ENCODE results near the gene STAG3.
"Not testable (repeated sequence)": the region's sequence is repeated elsewhere in the genome, so short reads cannot be mapped to it uniquely, and the experiment has no call there.

STAG3 gene

DNA sequence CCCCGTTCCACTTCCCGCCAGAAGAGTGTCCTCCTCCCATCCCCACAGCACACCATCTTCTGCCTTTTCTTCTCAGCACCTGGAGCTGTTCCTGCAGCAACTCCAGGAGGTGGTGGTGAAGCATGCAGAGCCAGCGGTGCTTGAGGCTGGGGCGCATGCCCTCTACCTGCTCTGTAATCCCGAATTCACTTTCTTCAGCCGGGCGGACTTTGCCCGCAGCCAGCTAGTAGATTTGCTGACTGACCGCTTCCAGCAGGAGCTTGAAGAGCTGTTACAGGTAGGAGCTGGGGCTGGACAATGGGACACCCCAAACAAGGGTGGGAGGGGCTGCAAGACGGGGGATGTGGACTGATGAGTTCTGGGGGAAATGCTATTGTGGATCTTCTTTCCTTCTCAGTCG lies 23.0 kb downstream of the STAG3 start:
- DNase-seq = no peak
- intact Hi-C loops (cut with DNase I) = no loop called here

DNA sequence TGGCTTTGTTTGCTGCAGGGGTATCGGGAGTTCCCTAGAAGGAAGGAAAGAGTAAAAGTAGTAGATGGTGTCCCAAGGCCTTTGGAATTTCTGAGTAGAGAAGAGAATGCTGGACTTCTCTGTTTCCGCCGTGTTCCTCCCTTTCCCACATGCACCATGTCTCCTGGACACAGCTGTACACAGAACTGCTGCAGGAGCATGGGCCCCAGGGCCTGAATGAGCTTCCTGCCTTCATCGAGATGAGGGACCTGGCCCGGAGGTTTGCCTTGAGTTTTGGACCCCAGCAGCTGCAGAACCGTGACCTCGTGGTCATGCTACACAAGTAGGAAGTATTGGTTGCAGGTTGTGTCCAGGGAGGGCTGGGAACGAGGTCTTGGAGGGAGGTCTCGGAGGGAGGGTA lies 26.7 kb downstream of the STAG3 start:
- DNase-seq = peak in 1 of 10 donors; percentile 16
- intact Hi-C loops (cut with DNase I) = no loop called here

DNA sequence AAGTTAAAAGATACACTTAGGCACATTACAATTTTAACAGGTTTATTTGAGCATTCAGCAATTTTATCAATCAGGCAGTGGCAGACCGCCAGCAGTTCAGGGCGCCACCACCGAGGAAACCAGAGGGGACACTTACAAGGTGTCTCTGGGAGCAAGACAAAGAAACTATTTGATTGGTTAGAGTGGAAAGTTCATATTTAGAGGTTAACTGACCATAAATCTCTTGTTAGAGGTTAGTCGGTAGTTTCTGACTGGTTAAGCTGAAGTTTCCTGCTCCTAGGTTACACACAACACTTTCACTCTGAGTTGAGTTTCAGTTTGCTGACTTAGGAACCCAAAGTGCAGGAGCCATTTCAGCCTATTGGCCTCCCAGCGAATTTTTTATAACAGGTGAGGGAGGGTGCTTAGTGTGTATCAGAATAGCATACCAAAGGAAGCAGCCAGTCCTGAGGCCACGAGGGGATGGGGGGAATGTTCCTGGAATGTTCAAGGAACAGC lies 31.2 kb downstream of the STAG3 start:
- intact Hi-C loops (cut with DNase I) = no loop called here
- DNase-seq = peak in 1 of 10 donors; percentile 57

GRCh38 chr7:100209493-100209892 lies 31.8 kb downstream of the STAG3 start:
- peak in 1 of 10 donors; percentile 51 for DNase-seq
- intact Hi-C loops (cut with DNase I) = no loop called here

DNA sequence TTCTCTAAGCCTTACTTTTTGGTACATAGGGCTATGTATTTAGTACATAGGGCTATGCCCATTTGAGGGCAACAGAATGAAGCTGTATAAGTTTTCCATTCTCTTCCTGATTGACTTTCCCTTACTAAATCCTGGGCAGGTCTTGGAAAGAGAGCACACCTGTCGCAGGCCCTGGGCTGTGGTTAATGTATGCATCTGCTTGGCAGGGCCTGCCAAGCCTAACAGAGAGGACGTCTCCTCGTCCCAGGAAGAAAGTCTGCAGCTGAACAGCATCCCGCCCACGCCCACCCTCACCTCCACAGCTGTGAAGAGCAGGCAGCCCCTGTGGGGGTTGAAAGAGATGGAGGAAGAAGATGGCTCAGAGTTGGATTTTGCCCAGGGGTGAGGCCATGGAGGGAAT lies 33.1 kb downstream of the STAG3 start:
- intact Hi-C loops (cut with DNase I) = loop anchor here (10.0 kb wide), 1 partner anchor 76 kb away; no protein-coding TSS in a partner anchor
- DNase-seq = peak in 1 of 10 donors; percentile 18

GRCh38 chr7:100211342-100211780 lies 33.6 kb downstream of the STAG3 start:
- peak in 1 of 10 donors; percentile 24 for DNase-seq
- intact Hi-C loops (cut with DNase I) = loop anchor here (10.0 kb wide), 1 partner anchor 77 kb away; no protein-coding TSS in a partner anchor

GRCh38 chr7:100212631-100213286 lies 35.0 kb downstream of the STAG3 start:
- intact Hi-C loops (cut with DNase I) = loop anchor here (10.0 kb wide), 1 partner anchor 78 kb away; no protein-coding TSS in a partner anchor
- DNase-seq = peak in 1 of 10 donors; percentile 50

GRCh38 chr7:100213672-100214071 lies 36.0 kb downstream of the STAG3 start:
- peak in 1 of 10 donors; percentile 64 for DNase-seq
- intact Hi-C loops (cut with DNase I) = loop anchor here (10.0 kb wide), 1 partner anchor 79 kb away; no protein-coding TSS in a partner anchor

- peak in 1 of 10 donors; percentile 31 for DNase-seq
- intact Hi-C loops (cut with DNase I) = loop anchor here (10.0 kb wide), 1 partner anchor 80 kb away; no protein-coding TSS in a partner anchor
Measured at GRCh38 chr7:100214356-100214755, 36.6 kb downstream of the STAG3 start.

DNA sequence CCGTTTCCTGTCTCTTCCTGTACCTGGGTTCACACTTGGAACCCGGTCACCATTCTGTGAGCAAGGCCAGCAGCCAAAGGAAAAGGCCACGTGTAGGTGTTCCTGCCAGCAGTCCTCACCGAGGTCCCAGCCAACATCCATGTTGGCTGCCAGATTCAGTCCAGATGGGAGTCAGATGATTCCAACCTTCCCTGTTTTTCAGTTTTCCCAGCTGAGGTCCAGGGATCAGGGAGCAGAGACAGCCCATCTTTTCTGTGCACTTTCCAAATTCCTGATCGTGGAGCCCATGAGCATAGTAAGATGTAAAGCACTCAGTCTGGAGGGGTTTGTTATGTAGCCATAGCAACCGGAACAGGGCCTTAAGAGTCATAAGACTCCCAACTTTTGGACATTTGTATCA lies 38.2 kb downstream of the STAG3 start:
- intact Hi-C loops (cut with DNase I) = loop anchor here (10.0 kb wide), 1 partner anchor 81 kb away; no protein-coding TSS in a partner anchor
- peak in 3 of 10 donors; percentile 30 to 64 (median 32) for DNase-seq

DNA sequence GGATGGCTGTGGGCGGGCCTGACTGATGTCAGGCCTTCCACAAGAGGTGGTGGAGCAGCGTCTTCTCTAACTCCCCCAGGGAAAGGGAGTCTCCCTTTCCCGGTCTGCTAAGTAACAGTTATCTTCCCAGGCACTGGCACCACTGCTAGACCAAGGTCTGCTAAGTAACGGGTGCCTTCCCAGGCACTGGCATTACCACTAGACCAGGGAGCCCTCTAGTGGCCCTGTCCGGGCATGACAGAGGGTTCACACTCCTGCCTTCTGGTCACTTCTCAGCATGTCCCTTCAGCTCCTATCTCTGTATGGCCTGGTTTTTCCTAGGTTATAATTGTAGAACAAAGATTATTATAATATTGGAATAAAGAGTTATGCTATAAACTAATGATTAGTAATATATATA lies 40.2 kb downstream of the STAG3 start:
- intact Hi-C loops (cut with DNase I) = loop anchor here (10.0 kb wide), 1 partner anchor 83 kb away; no protein-coding TSS in a partner anchor
- DNase-seq = peak; percentile 83 to 98 (median 94)

DNA sequence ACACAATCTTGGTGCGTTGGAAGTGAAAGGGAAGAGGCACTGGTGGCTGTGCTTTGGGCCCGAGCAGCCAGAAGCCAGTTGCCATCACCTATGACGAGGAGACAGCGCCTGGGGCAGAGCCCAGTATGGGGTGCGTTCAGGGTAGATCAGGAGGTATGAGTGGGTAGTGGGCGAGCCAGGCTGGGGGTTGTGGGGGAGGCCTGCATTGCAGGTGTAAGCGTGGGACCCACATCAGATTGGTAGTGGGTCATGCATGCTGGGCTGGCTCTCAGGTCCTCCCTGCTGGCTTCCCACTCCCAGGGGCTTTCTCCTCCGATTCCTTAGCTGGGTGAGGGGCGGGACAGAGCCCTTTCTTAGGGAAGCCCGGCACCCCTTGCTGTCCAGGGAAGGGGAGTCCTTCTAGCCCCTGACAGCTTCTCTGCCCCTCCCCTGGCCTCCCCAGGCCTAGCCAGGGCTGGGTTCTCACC lies 41.6 kb downstream of the STAG3 start:
- DNase-seq = peak in 1 of 10 donors; percentile 70
- intact Hi-C loops (cut with DNase I) = loop anchor here (10.0 kb wide), 1 partner anchor 85 kb away; no protein-coding TSS in a partner anchor

GRCh38 chr7:100219801-100220585 lies 42.3 kb downstream of the STAG3 start, which contains the start of gene PVRIG:
Gene PVRIG, plus strand, starts transcription at chr7:100219949. Its CDS starts 22 bp downstream, at chr7:100219971.
- peak in 1 of 10 donors; percentile 80 for DNase-seq
- intact Hi-C loops (cut with DNase I) = loop anchor here (10.0 kb wide), 1 partner anchor 85 kb away; no protein-coding TSS in a partner anchor

DNA sequence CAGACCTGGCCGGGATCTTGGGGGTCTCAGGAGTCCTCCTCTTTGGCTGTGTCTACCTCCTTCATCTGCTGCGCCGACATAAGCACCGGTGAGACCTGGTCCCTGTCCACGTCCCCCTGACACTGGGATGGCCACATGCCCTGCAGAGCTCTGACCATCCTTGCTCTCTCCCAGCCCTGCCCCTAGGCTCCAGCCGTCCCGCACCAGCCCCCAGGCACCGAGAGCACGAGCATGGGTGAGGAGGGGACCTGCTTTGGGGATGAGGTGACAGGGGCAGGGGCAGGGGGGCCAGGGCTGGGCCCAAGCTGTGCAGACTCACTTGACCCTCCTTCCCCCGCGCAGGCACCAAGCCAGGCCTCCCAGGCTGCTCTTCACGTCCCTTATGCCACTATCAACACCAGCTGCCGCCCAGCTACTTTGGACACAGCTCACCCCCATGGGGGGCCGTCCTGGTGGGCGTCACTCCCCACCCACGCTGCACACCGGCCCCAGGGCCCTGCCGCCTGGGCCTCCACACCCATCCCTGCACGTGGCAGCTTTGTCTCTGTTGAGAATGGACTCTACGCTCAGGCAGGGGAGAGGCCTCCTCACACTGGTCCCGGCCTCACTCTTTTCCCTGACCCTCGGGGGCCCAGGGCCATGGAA lies 43.0 kb downstream of the STAG3 start:
- intact Hi-C loops (cut with DNase I) = no loop called here
- peak in 1 of 10 donors; percentile 74 for DNase-seq

DNA sequence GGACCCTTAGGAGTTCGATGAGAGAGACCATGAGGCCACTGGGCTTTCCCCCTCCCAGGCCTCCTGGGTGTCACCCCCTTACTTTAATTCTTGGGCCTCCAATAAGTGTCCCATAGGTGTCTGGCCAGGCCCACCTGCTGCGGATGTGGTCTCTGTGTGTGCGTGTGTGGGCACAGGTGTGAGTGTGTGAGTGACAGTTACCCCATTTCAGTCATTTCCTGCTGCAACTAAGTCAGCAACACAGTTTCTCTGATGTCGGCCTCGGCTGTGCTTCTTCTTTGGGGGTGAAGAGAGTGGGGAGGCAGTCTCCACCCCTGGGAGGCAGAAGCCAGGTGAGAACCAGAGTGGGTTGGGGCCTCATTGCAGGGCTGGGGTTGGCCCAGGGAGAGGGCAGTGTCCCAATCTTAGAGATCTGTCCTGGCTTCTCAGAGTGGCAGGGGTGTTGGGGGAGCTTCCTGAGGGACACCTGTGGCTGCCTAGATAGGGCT lies 43.6 kb downstream of the STAG3 start:
- intact Hi-C loops (cut with DNase I) = no loop called here
- DNase-seq = peak in 1 of 10 donors; percentile 50

GRCh38 chr7:100221767-100222444 lies 44.2 kb downstream of the STAG3 start:
- intact Hi-C loops (cut with DNase I) = no loop called here
- DNase-seq = peak in 1 of 10 donors; percentile 66

DNA sequence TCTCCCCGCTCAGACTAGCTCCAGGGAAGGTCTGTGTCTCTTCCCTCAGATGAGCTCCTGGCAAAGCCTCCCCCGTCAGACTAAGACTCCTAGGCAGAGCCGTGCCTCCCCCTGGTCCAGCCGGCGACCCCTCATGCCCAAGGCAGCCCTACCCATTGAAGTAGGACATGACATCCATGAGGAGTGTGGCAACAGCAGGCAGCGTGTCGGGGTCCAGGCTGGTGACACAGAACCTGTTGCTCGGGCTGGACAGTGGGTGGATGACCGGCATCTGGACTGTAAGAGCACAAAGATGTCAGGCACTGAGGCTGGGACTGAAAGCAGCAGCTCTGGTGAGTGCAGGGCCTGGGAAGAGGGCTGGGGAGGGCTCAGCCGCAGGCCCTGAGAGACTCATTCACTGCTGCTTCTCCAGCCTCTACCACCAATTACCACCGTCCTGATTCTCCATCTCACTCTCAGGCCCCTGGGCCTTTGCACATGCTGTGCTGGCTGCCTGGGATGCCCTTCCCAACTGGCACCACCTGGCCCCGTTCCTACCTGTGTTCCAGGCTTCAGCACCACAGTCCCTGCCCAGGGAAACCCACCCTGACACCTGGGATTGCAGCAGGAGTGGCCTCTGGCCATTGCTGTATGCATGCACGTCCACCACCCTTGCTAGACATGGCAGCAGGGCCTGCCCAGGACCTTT lies 44.9 kb downstream of the STAG3 start:
- intact Hi-C loops (cut with DNase I) = no loop called here

GRCh38 chr7:100223376-100223927 lies 45.7 kb downstream of the STAG3 start:
- intact Hi-C loops (cut with DNase I) = not testable (repeated sequence)

More for the DNA sequence above, 44.9 kb downstream of the STAG3 start:
- peak in 1 of 10 donors; percentile 62 for DNase-seq

More at GRCh38 chr7:100223376-100223927, 45.7 kb downstream of the STAG3 start:
- peak in 1 of 10 donors; percentile 63 for DNase-seq
